ENCODE results near the gene ANTXR1.

DNA sequence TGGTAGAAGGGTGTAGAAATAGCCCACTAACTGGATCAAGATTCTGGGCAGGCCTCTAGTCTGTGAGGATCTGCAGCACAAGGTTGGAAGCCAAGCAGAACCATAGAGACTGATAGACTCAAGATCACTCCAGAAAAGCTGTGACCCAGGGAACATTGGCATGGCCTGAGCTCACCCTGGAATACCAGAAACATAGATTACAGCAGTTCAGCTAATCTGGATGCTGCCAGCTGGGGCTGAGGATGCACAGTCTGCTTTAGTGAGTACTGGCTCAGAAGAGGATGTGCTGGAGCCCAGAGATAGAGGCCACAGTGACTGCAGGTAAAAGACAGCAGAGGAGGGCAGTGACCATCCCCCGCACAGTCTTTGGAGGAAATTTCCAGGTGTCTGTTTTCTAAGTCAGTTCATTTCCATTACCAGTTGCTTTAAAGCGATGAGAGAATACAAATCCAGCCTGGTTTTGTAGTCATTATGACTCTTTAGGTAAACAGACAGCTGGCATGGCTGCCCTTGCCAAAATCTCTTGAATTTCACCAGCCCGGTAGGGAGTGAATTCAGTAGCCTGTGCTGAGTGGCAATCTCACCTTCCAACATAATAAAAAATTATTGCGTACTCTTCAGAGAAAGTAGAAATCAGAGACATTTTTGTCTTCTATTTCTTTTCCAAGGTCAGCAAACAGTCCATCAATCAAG is 119.2 kb downstream of the ANTXR1 start:
- TF ChIP-seq, protein P1, sequence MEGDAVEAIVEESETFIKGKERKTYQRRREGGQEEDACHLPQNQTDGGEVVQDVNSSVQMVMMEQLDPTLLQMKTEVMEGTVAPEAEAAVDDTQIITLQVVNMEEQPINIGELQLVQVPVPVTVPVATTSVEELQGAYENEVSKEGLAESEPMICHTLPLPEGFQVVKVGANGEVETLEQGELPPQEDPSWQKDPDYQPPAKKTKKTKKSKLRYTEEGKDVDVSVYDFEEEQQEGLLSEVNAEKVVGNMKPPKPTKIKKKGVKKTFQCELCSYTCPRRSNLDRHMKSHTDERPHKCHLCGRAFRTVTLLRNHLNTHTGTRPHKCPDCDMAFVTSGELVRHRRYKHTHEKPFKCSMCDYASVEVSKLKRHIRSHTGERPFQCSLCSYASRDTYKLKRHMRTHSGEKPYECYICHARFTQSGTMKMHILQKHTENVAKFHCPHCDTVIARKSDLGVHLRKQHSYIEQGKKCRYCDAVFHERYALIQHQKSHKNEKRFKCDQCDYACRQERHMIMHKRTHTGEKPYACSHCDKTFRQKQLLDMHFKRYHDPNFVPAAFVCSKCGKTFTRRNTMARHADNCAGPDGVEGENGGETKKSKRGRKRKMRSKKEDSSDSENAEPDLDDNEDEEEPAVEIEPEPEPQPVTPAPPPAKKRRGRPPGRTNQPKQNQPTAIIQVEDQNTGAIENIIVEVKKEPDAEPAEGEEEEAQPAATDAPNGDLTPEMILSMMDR (conservative IDR thresholded peaks at IDR 0.05): no peak
- no peak for TF ChIP-seq ZFX (IDR thresholded peaks at IDR 0.05)

Measured in C4-2B (cell line).